H1 (cell line): ENCODE results near the gene PRKN. TPM values are rescaled to one million over a fixed set of nuclear protein-coding genes. Genes with fewer than 3 reads are reported as not detected.

ENCODE experiments used
- CTCF ChIA-PET: fragments of 300-600 bp; sonication (Branson Sonifier 250); formaldehyde crosslinking; loops from one replicate; lab custom pipeline; 2021; ENCODE audit not compliant: partially characterized antibody; lab: Charles Lee
- POLR2A ChIA-PET: fragments of 300-600 bp; sonication (Branson Sonifier 250); formaldehyde crosslinking; loops from one replicate; lab custom pipeline; 2021; ENCODE audit warnings: inconsistent platforms; ENCODE audit not compliant: partially characterized antibody; lab: Charles Lee
- DNase-seq, 2 experiments: peaks; one replicate each; pipeline versions ENCODE4 v3.0.0 to v3.0.0-alpha.2; 2010 to 2022; ENCODE audit warnings: low spot score in 2 of 2, low read depth in 1 of 2, mixed read lengths in 1 of 2
- FAIRE-seq: peaks from 2 replicates; lab custom pipeline; 2011; peaks lifted over from hg19 to GRCh38; lab: Jason Lieb, UNC
- H2AFZ ChIP-seq: 2 replicates; pipeline ENCODE4 v1.8.1; 2012; ENCODE audit warnings: low read length, inconsistent platforms
- H2AK5ac ChIP-seq: 2 replicates; pipeline ENCODE4 v1.6.1; 2013; ENCODE audit warnings: low read depth, low read length
- H2BK120ac ChIP-seq: replicated peaks from 2 replicates; pipeline ENCODE3; 2013; ENCODE audit warnings: low read depth, low read length, inconsistent platforms
- H2BK12ac ChIP-seq: 2 replicates; pipeline ENCODE4 v1.6.1; 2013; ENCODE audit warnings: low read depth, low read length
- H2BK15ac ChIP-seq: 2 replicates; pipeline ENCODE4 v1.6.1; 2013; ENCODE audit warnings: low read length
- H2BK20ac ChIP-seq: 2 replicates; pipeline ENCODE4 v1.6.1; 2013; ENCODE audit warnings: low read length
- H2BK5ac ChIP-seq: 2 replicates; pipeline ENCODE4 v1.6.1; 2013; ENCODE audit warnings: low read depth, low read length
- H3K14ac ChIP-seq: 2 replicates; pipeline ENCODE4 v1.6.1; 2013; ENCODE audit warnings: inconsistent platforms; ENCODE audit not compliant: insufficient read length
- H3K18ac ChIP-seq: 2 replicates; pipeline ENCODE4 v1.6.1; 2013; ENCODE audit warnings: low read length; ENCODE audit errors: extremely low read depth
- H3K23ac ChIP-seq: 2 replicates; pipeline ENCODE4 v1.6.1; 2013; ENCODE audit warnings: inconsistent platforms; ENCODE audit not compliant: insufficient read length
- H3K23me2 ChIP-seq: 2 replicates; pipeline ENCODE4 v1.6.1; 2013; ENCODE audit warnings: low read depth, low read length
- H3K27ac ChIP-seq: 2 replicates; pipeline ENCODE4 v1.6.1; 2011; ENCODE audit warnings: low read depth, low read length, inconsistent platforms
- H3K27me3 ChIP-seq, 4 experiments: replicated peaks in 1 of 4; 1 replicate in 1 of 4; 2 replicates in 3 of 4; pipeline versions ENCODE4 v1.6.1 to v1.8.1; 2011 to 2013; ENCODE audit warnings: low read length in 3 of 4, mild to moderate bottlenecking in 3 of 4, inconsistent platforms in 2 of 4, mixed read lengths in 2 of 4, moderate library complexity in 1 of 4; ENCODE audit not compliant: control insufficient read depth in 3 of 4, insufficient read depth in 3 of 4; ENCODE audit errors: extremely low read depth in 1 of 4
- H3K36me3 ChIP-seq, 4 experiments: 2 replicates each; pipeline versions ENCODE4 v1.6.1 to v1.8.1; 2011 to 2013; ENCODE audit warnings: mild to moderate bottlenecking in 4 of 4, low read length in 3 of 4, moderate library complexity in 2 of 4, control low read depth in 1 of 4, inconsistent platforms in 1 of 4; ENCODE audit not compliant: insufficient read depth in 4 of 4, control insufficient read depth in 2 of 4
- H3K4ac ChIP-seq: replicated peaks from 2 replicates; pipeline ENCODE3; 2013; ENCODE audit warnings: low read length, low read depth, mixed read lengths, inconsistent platforms; ENCODE audit not compliant: insufficient read length
- H3K4me1 ChIP-seq, 4 experiments: replicated peaks in 1 of 4; 1 replicate in 1 of 4; 2 replicates in 3 of 4; pipeline versions ENCODE4 v1.6.1 to v1.8.1; 2011 to 2013; ENCODE audit warnings: low read length in 3 of 4, inconsistent platforms in 2 of 4, mixed read lengths in 1 of 4; ENCODE audit not compliant: insufficient read depth in 4 of 4, control insufficient read depth in 3 of 4
- H3K4me2 ChIP-seq, 2 experiments: 2 replicates each; pipeline versions ENCODE4 v1.6.1 to v1.8.1; 2011 to 2013; ENCODE audit warnings: low read depth in 2 of 2, low read length in 2 of 2, control low read depth in 1 of 2, inconsistent platforms in 1 of 2, mild to moderate bottlenecking in 1 of 2; ENCODE audit not compliant: insufficient read depth in 1 of 2
- H3K4me3 ChIP-seq, 4 experiments: fragments of 200-600, 300-600 bp in 1 of 4; sonication (generic), shearing (Covaris generic), sonication (Bioruptor Twin) in 1 of 4; 2 replicates each; pipeline versions ENCODE4 v1.5.1 to v1.8.1; 2011 to 2016; ENCODE audit warnings: low read length in 4 of 4, low read depth in 3 of 4, control low read depth in 2 of 4, inconsistent platforms in 2 of 4, mild to moderate bottlenecking in 2 of 4, mixed read lengths in 1 of 4, moderate library complexity in 1 of 4; ENCODE audit not compliant: insufficient read depth in 2 of 4; ENCODE audit errors: extremely low read depth in 1 of 4
- H3K56ac ChIP-seq: replicated peaks from 2 replicates; pipeline ENCODE3; 2013; ENCODE audit warnings: low read depth, mild to moderate bottlenecking, mixed read lengths, low read length, inconsistent platforms; ENCODE audit not compliant: insufficient read length
- H3K79me1 ChIP-seq: 2 replicates; pipeline ENCODE4 v1.6.1; 2013; ENCODE audit warnings: low read depth, low read length, control low read depth
- H3K79me2 ChIP-seq, 2 experiments: 2 replicates each; pipeline versions ENCODE4 v1.6.1 to v1.8.1; 2012 to 2013; ENCODE audit warnings: low read length in 2 of 2, mild to moderate bottlenecking in 2 of 2, inconsistent platforms in 1 of 2; ENCODE audit not compliant: insufficient read depth in 2 of 2, control insufficient read depth in 1 of 2
- H3K9ac ChIP-seq, 4 experiments: replicated peaks in 1 of 4; 1 replicate in 1 of 4; 2 replicates in 3 of 4; pipeline versions ENCODE4 v1.6.1 to v1.8.1; 2011 to 2013; ENCODE audit warnings: low read depth in 3 of 4, low read length in 3 of 4, control low read depth in 2 of 4, mild to moderate bottlenecking in 2 of 4, moderate library complexity in 2 of 4, inconsistent platforms in 1 of 4; ENCODE audit errors: extremely low read depth in 1 of 4
- H3K9me3 ChIP-seq, 2 experiments: 2 replicates each; pipeline versions ENCODE4 v1.6.1 to v1.8.1; 2012 to 2013; ENCODE audit warnings: mild to moderate bottlenecking in 2 of 2, moderate library complexity in 2 of 2, control low read depth in 1 of 2, inconsistent platforms in 1 of 2, low read depth in 1 of 2, low read length in 1 of 2, mixed read lengths in 1 of 2; ENCODE audit not compliant: insufficient read depth in 2 of 2
- H4K20me1 ChIP-seq, 2 experiments: replicated peaks in 1 of 2; 2 replicates each; pipeline versions ENCODE3 to v1.8.1; 2011 to 2013; ENCODE audit warnings: inconsistent platforms in 2 of 2, low read length in 2 of 2, mild to moderate bottlenecking in 1 of 2; ENCODE audit not compliant: insufficient read depth in 2 of 2, control insufficient read depth in 1 of 2
- H4K5ac ChIP-seq: 2 replicates; pipeline ENCODE4 v1.6.1; 2013; ENCODE audit warnings: low read length, low read depth, mixed read lengths, inconsistent platforms; ENCODE audit not compliant: insufficient read length
- H4K8ac ChIP-seq: 2 replicates; pipeline ENCODE4 v1.8.0; 2013; ENCODE audit warnings: mild to moderate bottlenecking, moderate library complexity, low read length, inconsistent platforms; ENCODE audit not compliant: insufficient read depth; ENCODE audit errors: extremely low read depth
- H4K91ac ChIP-seq: replicated peaks from 2 replicates; pipeline ENCODE3; 2013; ENCODE audit warnings: low read length, mixed read lengths, inconsistent platforms; ENCODE audit not compliant: insufficient read length
- RNF2 ChIP-seq: fragments of 200-900, 300-1000 bp; sonication (generic); IDR thresholded peaks from 2 replicates; pipeline ENCODE4 v1.7.1; 2016; ENCODE audit warnings: borderline replicate concordance, low read depth, mild to moderate bottlenecking, antibody characterized with exemption, low read length; ENCODE audit not compliant: poor library complexity, severe bottlenecking; ENCODE audit errors: missing control alignments
- YY1 ChIP-seq: IDR thresholded peaks from 2 replicates; pipeline ENCODE4 v1.6.1; 2011; ENCODE audit warnings: low read depth, mild to moderate bottlenecking, low read length
- WGBS, 2 experiments: shearing (Covaris generic) in 1 of 2; methylation state at CpG; one replicate each; pipeline versions ENCODE4 v1.1.6 to v1.1.7; 2013 to 2015; ENCODE audit warnings: low lambda C conversion rate in 2 of 2, mixed read lengths in 2 of 2, inconsistent platforms in 1 of 2, low coverage in 1 of 2, missing lambda C conversion rate in 1 of 2; ENCODE audit not compliant: insufficient replicate concordance in 2 of 2, insufficient coverage in 1 of 2, insufficient read length in 1 of 2; ENCODE audit errors: extremely low coverage in 1 of 2, missing lambda C conversion rate in 1 of 2; 5-methylcytosine and 5-hydroxymethylcytosine counted together
- polyA plus RNA-seq, 7 experiments: library from polyadenylated mRNA; depleted of rRNA in 3 of 7; stranded (reverse) in 5 of 7; unstranded in 2 of 7; fragments of >200 nt in 5 of 7; fragments of 200-250 nt in 2 of 7; gene quantifications; 1 replicate in 5 of 7; 2 replicates in 1 of 7; 4 replicates in 1 of 7; pipeline versions ENCODE4 v1.2.1 to v1.2.3, GENCODE V29; 2011 to 2013; ENCODE audit warnings: missing spikeins in 2 of 7, mixed read lengths in 2 of 7
- total RNA-seq: library from RNA; stranded (reverse); fragmentation: NEBNext Ultra II Directional; extraction: Animal tissue kit (Norgen Biotek cat#: 25700); gene quantifications from 2 replicates; pipeline ENCODE4 v1.2.1, GENCODE V29; 2021

PRKN gene
- total and polyA plus RNA-seq, 2 of the 8 experiments (the other 6 are each of a cell fraction or from before 2014, with no cell fraction given), result 0.13 to 0.29 TPM

GRCh38 chr6:162618448-162619002 lies 109.0 kb downstream of the PRKN start:
- Histone ChIP-seq H4K91ac (no peak overlapping the region), H3K79me1 (no peaks in the 10 kb centered on the region), H3K4me2 (no peak overlapping the region), H3K79me2 (no peaks in the 10 kb centered on the region), H2BK12ac (no peak overlapping the region), H3K23me2 (no peaks in the 10 kb centered on the region), H3K27ac (no peak overlapping the region), H3K14ac (no peak overlapping the region), H3K4me3 (no peak overlapping the region), H3K9ac (no peak overlapping the region), H3K27me3 (no peaks in the 10 kb centered on the region), H4K5ac (no peak overlapping the region), H3K9me3 (no peaks in the 10 kb centered on the region), H2BK15ac (no peak overlapping the region), H3K18ac (no peak overlapping the region), H2AFZ (no peak overlapping the region), H3K4ac (no peak overlapping the region), H2BK120ac (no peak overlapping the region), H2BK5ac (no peak overlapping the region), H4K8ac (no peak overlapping the region), H4K20me1 (no peaks in the 10 kb centered on the region), H3K36me3 (no peaks in the 10 kb centered on the region; a peak in 1 of 8 replicates), H3K56ac (no peak overlapping the region), H2AK5ac (no peak overlapping the region), H2BK20ac (no peak overlapping the region), H3K23ac (no peak overlapping the region), H3K4me1 (peaks cover 0 to 4% (median 0%) of the 10 kb centered on the region in 4 experiments; a peak in 2 of 7 replicates)
- FAIRE-seq (no peak), DNase-seq (no peak)
- 81% methylated on average over 6 of the region's 6 CpGs; no CpG with 5 or more reads in 1 of the 2 experiments for WGBS, 2 experiments
- POLR2A ChIA-PET, result no interaction called here
- CTCF ChIA-PET, result no interaction called here
- no peak for TF ChIP-seq YY1
- no peak for TF ChIP-seq RNF2
